ENCODE measurements around the gene HIPK1.

HIPK1 gene

DNA sequence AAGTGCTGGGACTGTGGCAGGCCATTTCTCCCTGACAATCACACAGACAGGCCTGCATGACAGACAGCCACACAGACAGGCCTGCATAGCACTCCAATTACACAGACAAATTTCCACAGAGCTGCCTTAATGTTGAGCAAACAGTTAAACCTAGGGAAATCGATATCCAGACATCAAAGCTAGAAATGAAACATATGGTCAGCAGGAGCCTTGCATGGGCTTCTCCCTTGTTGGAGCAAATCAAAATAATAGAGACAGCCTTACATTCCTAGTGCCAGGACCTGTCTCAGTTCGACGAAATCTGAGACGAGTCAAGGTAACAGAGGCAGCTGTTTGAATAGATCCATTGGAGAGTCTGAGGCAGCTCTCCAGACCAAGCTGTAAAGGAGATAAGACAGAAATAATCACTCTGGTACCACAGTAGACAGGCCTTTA is 92.6 kb downstream of the HIPK1 start:
- DNase-seq = no peak

DNA sequence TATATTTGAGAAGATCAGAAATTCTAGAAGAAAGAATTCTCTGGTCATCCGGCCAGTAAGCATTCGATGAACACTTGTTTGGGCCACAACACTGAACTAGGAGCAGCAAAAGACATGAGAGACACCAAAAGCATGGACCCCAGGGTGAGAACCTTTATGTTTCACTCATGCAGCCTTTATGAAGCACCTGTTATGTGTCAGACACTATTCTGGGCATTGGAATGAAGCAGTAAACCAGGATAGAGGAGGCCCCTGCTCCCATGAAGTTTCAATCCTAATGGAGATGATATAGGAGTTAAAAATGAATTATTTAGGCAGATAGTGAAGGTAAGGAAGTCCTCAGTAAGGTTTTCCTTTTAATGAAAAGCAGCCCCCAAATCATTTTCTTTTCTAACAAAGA is 93.8 kb downstream of the HIPK1 start:
- no peak for DNase-seq

DNA sequence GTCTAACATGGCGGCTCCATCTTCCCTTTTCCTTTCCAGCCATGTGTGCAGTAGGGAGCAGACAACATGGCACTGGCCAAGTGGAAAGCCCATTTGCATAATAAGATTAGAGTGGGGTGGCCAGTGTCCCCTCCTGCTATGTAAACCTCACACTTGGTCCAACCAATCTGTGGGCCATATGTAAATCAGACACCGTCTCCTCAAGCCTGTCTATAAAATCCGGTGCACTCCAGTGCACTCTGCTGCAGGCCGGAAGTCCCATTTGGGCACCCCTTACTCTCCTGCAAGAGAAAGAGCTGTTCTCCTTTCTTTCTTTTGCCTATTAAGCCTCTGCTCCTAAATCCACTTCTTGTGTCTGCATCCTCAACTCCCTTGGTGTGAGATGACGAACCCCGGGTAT is 94.3 kb downstream of the HIPK1 start:
- DNase-seq = no peak

DNA sequence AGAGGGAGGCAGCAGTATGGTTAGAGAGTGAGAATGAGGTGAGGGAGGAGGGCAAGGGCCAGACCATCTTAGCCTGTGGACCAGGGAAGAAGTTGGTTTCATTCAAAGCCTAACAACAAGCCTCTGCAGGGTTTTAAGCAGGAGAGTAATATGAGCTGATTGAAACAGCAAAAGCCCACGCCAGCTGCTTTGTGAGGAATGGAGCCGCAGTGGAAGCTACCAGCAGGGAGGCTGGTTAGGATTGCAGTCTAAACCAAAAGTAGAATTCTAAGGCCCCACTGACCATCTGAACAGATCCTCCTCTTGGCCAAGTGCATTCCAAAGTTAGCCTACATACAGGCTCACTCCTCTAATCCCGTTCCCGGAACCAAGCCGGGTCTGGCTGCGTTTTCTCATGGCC is 94.9 kb downstream of the HIPK1 start:
- DNase-seq = no peak

DNA sequence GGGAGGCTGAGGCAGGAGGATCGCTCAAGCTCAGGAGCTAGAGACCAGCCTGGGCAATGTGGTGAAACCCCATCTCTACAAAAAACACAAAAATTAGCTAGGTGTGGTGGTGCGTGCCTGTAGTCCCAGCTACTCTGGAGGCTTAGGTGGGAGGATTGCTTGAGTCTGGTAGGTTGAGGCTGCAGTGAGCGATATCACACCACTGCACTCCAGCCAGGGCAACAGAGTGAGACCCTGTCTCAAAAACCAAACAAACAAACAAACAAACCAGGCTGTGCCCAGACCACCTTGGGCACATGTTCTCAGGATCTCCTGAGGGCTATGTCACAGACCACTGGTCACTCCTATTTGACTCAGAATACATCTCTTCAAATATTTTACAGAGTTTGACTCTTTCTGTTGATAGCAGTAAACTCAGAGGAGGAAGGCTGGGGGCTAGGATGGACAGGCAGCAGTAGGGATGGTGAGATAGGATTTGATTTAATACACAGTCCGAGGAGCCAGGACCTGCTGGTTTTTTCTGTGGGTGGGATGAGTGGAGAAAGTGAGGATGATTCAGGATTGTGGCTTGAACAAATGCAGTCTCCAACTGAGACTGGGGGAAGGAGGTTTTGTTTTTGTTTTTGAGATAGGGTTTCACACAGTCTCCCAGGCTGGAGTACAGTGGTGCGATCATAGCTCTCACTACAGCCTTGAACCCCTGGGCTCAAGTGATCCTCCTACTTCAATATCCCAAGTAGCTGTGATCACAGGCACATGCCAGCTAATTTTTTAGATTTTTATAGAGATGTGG is 96.7 kb downstream of the HIPK1 start:
- DNase-seq = no peak

DNA sequence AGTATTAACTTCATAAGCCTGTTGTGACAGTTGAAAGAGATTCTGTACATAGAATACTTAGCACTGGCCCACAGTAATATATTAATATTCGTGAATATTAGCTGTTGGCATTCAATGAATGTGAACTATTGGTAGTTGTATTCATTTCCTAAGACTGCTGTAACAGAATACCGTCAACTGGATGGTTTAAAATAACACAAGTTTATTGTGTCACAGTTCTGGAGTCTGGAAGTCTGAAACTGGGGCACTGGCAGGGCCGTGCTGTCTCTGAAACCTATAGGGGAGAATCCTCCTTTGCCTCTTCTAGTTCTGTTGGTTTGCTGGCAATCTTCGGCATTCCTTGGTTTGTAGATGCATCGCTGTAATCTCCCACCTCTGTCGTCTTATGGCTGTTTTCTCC is 97.7 kb downstream of the HIPK1 start:
- DNase-seq = no peak
